GM20431 (cell line): ENCODE data around the gene DENND2C.

Source experiments
- in situ Hi-C: fragments of 300-500 bp; cut with MseI, MboI; formaldehyde crosslinking; loops from one replicate; pipeline ENCODE4 v1.15.0; 2020; ENCODE audit warnings: low sequenced_read_pairs; ENCODE audit not compliant: unreplicated experiment

Gene DENND2C

GRCh38 chr1:114552106-114552639 lies 117.7 kb downstream of the DENND2C start:
- in situ Hi-C loops, result loop anchor here (25.0 kb wide), 1 partner anchor 190 kb away; no protein-coding TSS in a partner anchor

- in situ Hi-C loops, result loop anchor here (25.0 kb wide), 1 partner anchor 189 kb away; no protein-coding TSS in a partner anchor
Observed at GRCh38 chr1:114551400-114551799, 118.4 kb downstream of the DENND2C start.

- in situ Hi-C loops, result loop anchor here (25.0 kb wide), 1 partner anchor 188 kb away; no protein-coding TSS in a partner anchor
Observed at GRCh38 chr1:114550336-114550735, 119.5 kb downstream of the DENND2C start.

GRCh38 chr1:114549137-114549536 lies 120.7 kb downstream of the DENND2C start:
- in situ Hi-C loops, result no loop called here

GRCh38 chr1:114547076-114547475 lies 122.8 kb downstream of the DENND2C start:
- in situ Hi-C loops, result no loop called here

GRCh38 chr1:114545796-114546195 lies 124.1 kb downstream of the DENND2C start:
- in situ Hi-C loops, result no loop called here

GRCh38 chr1:114545315-114545714 lies 124.5 kb downstream of the DENND2C start:
- in situ Hi-C loops, result no loop called here

- in situ Hi-C loops, result no loop called here
Observed at GRCh38 chr1:114540821-114541220, 129.0 kb downstream of the DENND2C start.

- in situ Hi-C loops, result no loop called here
Observed at GRCh38 chr1:114540272-114540671, 129.6 kb downstream of the DENND2C start.

- in situ Hi-C loops, result no loop called here
Observed at GRCh38 chr1:114536043-114536442, 133.8 kb downstream of the DENND2C start.

GRCh38 chr1:114535401-114535800 lies 134.4 kb downstream of the DENND2C start:
- in situ Hi-C loops, result no loop called here
